ENCODE data around the gene TMEM120B. TPM values are rescaled to one million over a fixed set of nuclear protein-coding genes. Genes with fewer than 3 reads are reported as not detected.

TMEM120B gene
- total and polyA plus RNA-seq, 2 of the 13 experiments (the other 11 are each of a cell fraction or from before 2014, with no cell fraction given): 7.1 to 12.9 TPM

DNA sequence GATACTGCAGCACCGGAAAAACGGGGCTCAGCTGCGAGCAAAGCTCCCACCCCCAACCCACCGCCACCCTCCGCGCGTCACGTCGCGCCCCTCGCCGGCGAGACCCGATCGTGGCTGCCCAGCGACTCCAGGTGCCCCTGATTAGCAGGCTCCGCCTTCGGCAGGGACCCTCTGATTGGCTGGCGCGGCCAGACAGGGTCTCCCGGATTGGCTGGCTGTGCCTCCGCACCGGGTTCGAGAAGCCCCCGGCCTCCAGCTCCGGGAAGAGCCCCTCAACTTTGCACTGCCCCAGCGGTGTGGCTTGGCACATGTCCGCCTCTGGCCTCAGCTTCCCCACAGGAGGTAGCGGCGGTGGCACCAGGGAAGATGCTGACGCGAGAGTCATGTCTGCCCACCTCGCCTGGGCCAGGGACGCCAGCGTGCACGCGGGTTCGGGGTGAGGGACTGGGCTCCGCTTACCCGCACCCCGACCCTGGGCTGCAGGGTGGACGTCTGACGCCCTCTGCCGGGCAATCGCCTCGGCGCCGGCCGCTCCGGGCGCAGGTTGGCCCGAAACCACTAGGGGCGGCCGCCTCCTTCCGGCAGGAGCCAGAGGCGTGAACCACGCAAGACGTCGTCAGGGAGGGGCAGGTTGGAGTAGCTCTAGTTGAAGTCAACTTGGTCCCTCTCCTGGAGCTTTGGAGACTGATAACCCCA is 81.4 kb downstream of the TMEM120B start (continued):
- TF ChIP-seq PAX8 (CRISPR knock-in tag; IDR thresholded peaks at IDR 0.05; ENCODE audit: borderline replicate concordance): 0 out of 2 replicates have a peak, but pooled peaks have one; percentile 37
- no peak for TF ChIP-seq GPN1 (CRISPR knock-in tag; IDR thresholded peaks at IDR 0.05; ENCODE audit: borderline replicate concordance)
- TF ChIP-seq ZBTB42 (CRISPR knock-in tag; IDR thresholded peaks at IDR 0.05): peak; percentile 66; the same call in 1 of the 2 replicates
- TF ChIP-seq, protein P1, sequence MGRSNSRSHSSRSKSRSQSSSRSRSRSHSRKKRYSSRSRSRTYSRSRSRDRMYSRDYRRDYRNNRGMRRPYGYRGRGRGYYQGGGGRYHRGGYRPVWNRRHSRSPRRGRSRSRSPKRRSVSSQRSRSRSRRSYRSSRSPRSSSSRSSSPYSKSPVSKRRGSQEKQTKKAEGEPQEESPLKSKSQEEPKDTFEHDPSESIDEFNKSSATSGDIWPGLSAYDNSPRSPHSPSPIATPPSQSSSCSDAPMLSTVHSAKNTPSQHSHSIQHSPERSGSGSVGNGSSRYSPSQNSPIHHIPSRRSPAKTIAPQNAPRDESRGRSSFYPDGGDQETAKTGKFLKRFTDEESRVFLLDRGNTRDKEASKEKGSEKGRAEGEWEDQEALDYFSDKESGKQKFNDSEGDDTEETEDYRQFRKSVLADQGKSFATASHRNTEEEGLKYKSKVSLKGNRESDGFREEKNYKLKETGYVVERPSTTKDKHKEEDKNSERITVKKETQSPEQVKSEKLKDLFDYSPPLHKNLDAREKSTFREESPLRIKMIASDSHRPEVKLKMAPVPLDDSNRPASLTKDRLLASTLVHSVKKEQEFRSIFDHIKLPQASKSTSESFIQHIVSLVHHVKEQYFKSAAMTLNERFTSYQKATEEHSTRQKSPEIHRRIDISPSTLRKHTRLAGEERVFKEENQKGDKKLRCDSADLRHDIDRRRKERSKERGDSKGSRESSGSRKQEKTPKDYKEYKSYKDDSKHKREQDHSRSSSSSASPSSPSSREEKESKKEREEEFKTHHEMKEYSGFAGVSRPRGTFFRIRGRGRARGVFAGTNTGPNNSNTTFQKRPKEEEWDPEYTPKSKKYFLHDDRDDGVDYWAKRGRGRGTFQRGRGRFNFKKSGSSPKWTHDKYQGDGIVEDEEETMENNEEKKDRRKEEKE (IDR thresholded peaks at IDR 0.05): no peak
- TF ChIP-seq MZF1 (CRISPR knock-in tag; IDR thresholded peaks at IDR 0.05; ENCODE audit: borderline replicate concordance): no peak
- no peak; the same call in 1 of the 2 replicates for TF ChIP-seq KLF6 (CRISPR knock-in tag; IDR thresholded peaks at IDR 0.05)
- peak; percentile 57; the same call in 1 of the 2 replicates for TF ChIP-seq FOSL2 (CRISPR knock-in tag; IDR thresholded peaks at IDR 0.05)
- TF ChIP-seq ZNF737 (CRISPR knock-in tag; IDR thresholded peaks at IDR 0.05; ENCODE audit: borderline replicate concordance): no peak
- no peak for TF ChIP-seq ZNF207 (IDR thresholded peaks at IDR 0.05; ENCODE audit: borderline replicate concordance)
- no peak; the same call in 1 of the 2 replicates for TF ChIP-seq SMYD3 (CRISPR knock-in tag; IDR thresholded peaks at IDR 0.05)
- no peak for TF ChIP-seq LCORL (IDR thresholded peaks at IDR 0.05)
- peak; percentile 91 for TF ChIP-seq LCORL (CRISPR knock-in tag; IDR thresholded peaks at IDR 0.05)
- no peak for TF ChIP-seq TARDBP (CRISPR knock-in tag; IDR thresholded peaks at IDR 0.05)
- TF ChIP-seq, protein P2, sequence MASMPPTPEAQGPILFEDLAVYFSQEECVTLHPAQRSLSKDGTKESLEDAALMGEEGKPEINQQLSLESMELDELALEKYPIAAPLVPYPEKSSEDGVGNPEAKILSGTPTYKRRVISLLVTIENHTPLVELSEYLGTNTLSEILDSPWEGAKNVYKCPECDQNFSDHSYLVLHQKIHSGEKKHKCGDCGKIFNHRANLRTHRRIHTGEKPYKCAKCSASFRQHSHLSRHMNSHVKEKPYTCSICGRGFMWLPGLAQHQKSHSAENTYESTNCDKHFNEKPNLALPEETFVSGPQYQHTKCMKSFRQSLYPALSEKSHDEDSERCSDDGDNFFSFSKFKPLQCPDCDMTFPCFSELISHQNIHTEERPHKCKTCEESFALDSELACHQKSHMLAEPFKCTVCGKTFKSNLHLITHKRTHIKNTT (CRISPR knock-in tag; IDR thresholded peaks at IDR 0.05): no peak
- no peak for TF ChIP-seq PRPF4 (IDR thresholded peaks at IDR 0.05; ENCODE audit: low read depth, low read length, poor library complexity, severe bottlenecking)
- peak; percentile 55; the same call in 1 of the 2 replicates for TF ChIP-seq KMT2A (CRISPR knock-in tag; IDR thresholded peaks at IDR 0.05)
- TF ChIP-seq, protein P3, sequence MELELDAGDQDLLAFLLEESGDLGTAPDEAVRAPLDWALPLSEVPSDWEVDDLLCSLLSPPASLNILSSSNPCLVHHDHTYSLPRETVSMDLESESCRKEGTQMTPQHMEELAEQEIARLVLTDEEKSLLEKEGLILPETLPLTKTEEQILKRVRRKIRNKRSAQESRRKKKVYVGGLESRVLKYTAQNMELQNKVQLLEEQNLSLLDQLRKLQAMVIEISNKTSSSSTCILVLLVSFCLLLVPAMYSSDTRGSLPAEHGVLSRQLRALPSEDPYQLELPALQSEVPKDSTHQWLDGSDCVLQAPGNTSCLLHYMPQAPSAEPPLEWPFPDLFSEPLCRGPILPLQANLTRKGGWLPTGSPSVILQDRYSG (CRISPR knock-in tag; IDR thresholded peaks at IDR 0.05): no peak
- peak; percentile 89 for TF ChIP-seq ZNF430 (CRISPR knock-in tag; IDR thresholded peaks at IDR 0.05)
- TF ChIP-seq, protein P4, sequence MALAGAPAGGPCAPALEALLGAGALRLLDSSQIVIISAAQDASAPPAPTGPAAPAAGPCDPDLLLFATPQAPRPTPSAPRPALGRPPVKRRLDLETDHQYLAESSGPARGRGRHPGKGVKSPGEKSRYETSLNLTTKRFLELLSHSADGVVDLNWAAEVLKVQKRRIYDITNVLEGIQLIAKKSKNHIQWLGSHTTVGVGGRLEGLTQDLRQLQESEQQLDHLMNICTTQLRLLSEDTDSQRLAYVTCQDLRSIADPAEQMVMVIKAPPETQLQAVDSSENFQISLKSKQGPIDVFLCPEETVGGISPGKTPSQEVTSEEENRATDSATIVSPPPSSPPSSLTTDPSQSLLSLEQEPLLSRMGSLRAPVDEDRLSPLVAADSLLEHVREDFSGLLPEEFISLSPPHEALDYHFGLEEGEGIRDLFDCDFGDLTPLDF (CRISPR knock-in tag; IDR thresholded peaks at IDR 0.05): no peak
- TF ChIP-seq ZNF331 (CRISPR knock-in tag; IDR thresholded peaks at IDR 0.05): peak; percentile 65; the same call in 1 of the 2 replicates
- TF ChIP-seq RORA (CRISPR knock-in tag; IDR thresholded peaks at IDR 0.05): no peak
- TF ChIP-seq, protein P5, sequence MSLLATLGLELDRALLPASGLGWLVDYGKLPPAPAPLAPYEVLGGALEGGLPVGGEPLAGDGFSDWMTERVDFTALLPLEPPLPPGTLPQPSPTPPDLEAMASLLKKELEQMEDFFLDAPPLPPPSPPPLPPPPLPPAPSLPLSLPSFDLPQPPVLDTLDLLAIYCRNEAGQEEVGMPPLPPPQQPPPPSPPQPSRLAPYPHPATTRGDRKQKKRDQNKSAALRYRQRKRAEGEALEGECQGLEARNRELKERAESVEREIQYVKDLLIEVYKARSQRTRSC (CRISPR knock-in tag; IDR thresholded peaks at IDR 0.05; ENCODE audit: low read depth): peak; percentile 83; the same call in 1 of the 2 replicates
- TF ChIP-seq REL (CRISPR knock-in tag; conservative IDR thresholded peaks at IDR 0.05): peak; percentile 93
